GM12873 (cell line): ENCODE measurements around the gene BRSK1.

Experiments used
- TF ChIP-seq, protein P1 (sequence below): IDR thresholded peaks from 2 replicates; pipeline ENCODE4 v1.5.1; 2012; ENCODE audit warnings: low read depth, mild to moderate bottlenecking, moderate library complexity, low read length, control low read depth; ENCODE audit not compliant: insufficient read depth; ENCODE audit errors: missing control alignments

Gene BRSK1

DNA sequence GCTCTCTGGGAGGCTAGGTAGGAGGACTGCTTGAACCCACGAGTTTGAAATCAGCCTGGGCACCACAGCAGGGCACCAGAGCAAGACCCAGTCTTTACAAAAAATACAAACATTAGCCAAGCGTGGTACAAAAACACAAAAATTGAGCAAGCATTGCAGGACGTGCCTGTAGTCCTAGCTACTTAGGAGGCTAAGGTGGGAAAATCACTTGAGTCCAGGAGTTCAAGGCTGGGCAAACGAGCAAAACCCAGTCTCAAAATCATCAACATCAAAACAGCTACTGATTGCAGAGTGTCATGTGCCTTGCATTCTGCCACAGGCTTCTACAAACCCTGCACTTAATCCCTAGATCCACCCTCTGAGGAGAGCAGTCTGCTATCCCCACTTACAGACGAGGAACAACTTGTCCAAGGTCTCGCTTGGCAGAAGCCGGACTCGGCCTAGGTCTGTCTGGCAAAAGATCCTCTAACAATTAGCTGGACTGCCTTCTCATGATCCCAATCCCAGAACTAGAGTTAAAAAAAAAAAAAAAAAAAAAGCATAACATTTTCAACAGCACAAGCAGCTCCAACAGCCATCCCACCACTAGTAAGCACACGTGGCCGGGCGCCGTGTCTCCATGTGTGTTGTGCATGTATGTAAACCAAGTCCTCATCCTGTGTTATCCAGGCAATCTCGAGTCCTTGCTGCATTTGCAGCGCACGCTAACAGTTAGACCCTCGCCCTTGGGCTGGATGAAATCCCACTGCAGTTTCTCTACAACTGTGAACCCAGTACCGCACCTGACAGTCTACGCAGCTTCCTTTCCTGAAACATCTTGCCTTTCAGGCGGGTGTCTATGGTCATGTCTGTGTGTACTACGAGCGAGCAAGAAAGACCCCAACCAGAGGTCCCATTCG, 27.0 kb upstream of the BRSK1 start:
- TF ChIP-seq, protein P1, sequence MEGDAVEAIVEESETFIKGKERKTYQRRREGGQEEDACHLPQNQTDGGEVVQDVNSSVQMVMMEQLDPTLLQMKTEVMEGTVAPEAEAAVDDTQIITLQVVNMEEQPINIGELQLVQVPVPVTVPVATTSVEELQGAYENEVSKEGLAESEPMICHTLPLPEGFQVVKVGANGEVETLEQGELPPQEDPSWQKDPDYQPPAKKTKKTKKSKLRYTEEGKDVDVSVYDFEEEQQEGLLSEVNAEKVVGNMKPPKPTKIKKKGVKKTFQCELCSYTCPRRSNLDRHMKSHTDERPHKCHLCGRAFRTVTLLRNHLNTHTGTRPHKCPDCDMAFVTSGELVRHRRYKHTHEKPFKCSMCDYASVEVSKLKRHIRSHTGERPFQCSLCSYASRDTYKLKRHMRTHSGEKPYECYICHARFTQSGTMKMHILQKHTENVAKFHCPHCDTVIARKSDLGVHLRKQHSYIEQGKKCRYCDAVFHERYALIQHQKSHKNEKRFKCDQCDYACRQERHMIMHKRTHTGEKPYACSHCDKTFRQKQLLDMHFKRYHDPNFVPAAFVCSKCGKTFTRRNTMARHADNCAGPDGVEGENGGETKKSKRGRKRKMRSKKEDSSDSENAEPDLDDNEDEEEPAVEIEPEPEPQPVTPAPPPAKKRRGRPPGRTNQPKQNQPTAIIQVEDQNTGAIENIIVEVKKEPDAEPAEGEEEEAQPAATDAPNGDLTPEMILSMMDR: no peak

DNA sequence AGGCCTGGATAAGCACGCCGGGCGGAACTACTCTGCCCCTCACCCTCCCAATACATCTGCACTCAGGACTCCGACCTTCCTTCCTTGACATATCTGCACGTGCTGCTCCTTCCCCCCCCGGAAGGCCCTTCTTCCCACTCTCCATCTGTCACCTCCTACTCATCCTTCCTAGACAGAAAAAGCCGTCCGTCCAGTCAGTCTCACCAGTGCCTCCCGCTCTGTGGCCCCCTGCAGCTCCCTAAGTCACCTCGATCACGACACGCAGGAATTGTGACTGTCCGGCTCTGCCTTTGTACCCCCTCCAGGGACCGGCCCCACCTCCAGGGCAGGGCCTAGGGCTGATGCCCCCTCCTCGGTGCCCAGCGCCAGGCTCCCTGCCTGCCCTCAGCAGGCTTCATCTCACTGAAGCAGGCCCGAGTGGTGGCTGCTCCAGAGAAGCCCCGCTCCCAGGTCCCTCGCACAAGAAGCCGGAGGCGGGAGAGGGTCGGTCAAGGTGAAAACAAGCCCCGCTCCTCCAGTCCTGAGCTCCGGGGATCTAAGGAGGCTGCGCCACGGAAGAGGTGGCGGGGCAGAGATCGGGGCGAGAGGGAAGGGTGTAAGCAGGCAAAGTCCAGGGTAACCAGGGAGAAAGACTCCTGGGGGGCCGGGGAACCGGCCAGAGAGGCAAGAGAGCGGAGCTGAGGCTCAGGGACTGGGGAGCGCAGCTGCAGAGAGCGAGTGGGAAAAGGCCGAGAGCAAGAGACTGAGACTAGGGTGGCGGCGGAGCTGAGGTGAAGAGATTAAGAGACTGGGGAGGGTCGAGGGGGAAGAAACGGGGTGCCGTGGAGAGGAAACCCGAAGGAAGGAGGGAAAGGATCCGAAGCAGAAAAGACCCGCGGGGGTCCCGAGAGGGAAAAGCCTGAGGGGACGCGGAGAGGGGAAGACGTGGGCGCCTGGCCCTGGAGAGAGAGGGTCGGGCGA, 26.1 kb upstream of the BRSK1 start:
- TF ChIP-seq, protein P1: no peak

DNA sequence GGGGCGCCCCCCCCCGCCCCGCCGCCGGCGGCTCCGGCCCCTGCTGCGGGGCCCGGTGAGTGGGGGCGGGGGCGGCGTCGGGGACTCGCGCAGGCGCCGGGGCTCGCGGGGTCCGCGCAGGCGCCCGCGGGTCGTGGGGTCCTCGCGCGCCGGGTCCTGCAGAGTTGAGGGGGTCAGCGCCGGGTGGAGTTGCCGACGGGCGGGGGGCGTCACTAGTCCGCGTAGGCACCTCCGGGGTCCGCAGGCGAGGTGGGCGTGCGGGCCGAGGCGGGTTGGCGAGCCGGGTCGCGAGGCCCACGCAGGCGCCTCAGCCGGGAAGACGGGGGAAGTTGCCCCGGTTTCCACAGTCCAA, 25.3 kb upstream of the BRSK1 start:
- TF ChIP-seq, protein P1: no peak

DNA sequence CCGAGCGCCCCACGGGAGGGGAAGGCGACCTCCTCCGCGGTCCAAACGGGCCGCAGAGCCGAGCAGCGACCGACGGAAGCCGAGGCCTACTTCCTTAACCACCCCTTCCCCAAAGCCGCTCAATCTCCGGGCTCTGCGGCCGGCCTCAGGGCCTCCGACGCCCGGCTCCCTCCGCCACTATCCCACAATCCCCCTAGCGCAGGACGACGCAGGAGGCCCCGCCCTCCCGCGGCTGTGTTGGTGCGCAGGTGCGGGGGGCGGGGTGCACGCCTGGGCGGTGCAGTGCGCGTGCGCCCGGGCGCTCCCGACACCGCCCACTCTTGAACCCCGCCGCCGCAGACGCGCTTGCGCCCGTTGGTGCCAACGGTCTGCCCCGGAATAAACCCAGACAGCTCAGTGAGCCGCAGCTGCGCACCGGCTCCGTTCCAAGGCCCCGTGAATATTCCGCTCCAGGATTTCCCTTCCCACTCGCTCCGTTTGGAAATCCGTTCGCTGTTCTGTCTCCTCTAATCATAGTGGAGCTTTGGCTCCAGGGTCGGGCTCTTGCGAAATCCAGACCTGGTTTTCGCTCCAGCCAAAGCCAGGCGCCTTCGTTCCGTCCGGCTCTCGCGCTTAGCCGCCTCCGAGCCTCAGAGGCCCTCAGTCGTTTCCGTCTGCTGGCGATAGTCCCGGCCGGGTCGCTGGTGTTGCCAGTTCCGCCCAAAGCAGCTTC, 24.8 kb upstream of the BRSK1 start, which contains the start of gene PPP6R1:
Gene PPP6R1 (minus strand): TSS at position 190 of the 712 bp plus-strand sequence. CDS start 11,914 bp downstream, outside the sequence.
- TF ChIP-seq, protein P1: no peak

DNA sequence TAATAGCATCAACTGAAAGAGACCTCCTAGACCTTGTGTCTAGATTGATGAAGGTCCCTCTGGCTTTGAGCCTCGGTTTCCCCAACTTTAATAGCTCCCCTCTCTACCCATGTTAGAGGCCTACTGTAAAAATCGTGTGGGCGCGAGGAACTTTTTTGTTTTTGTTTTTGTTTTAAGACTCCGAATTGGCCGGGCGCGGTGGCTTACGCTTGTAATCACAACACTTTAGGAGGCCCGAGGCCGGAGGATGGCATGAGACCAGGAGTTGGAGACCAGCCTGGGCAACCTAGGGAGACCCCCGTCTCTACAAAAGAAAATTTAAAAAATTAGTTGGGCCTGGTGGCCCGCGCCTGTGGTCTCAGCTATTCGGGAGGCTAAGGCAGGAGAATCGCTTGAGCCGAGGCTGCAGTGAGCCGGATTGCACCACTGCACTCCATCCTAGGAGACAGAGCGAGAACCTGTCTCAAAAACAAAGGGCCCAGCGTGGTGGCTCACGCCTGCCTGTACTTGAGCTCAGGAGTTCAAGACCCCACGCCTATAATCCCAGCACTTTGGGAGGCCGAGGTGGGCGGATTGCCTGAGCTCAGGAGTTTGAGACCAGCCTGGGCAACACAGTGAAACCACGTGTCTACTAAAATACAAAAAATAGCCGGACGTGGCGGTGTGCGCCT, 24.1 kb upstream of the BRSK1 start:
- TF ChIP-seq, protein P1: no peak

DNA sequence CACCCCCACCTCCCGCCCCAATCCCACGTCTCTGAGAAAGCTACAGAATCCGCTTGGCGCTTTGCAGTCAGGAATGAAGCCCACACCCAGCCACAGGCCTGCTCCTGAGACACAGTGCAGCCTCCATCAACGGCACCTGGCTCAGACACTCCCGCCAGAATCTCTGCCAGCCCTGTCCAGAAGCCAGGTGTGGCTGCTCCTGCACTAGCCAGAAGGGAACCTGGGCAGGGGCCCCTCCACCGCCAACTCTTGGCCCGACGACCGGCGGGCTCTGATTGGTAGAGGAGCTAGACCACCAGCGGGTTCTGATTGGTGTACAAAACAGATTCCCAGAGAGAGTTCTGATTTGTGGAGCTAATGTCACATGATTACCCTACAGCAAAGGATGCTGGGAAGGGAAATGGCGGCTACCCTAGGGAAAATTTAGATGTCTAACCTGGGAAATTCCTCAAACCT, 22.1 kb upstream of the BRSK1 start:
- TF ChIP-seq, protein P1: no peak
